Fibroblast of pulmonary artery (primary cell): Measurements from ENCODE around the gene SGSM2.
A peak's percentile ranks its signal among the peaks of the same experiment; 100 is the strongest.

Experiments
- DNase-seq: peaks from one replicate; pipeline ENCODE4 v3.0.0-alpha.2; 2010; ENCODE audit warnings: low read depth
- H3K4me3 ChIP-seq: replicated peaks from 2 replicates; pipeline ENCODE4 v1.5.1; 2011; ENCODE audit warnings: low read depth, mild to moderate bottlenecking, control low read depth, low read length, moderate library complexity
- CTCF ChIP-seq: IDR thresholded peaks from 2 replicates; pipeline ENCODE4 v1.5.1; 2011; ENCODE audit warnings: mild to moderate bottlenecking, control low read depth, low read length, inconsistent platforms; ENCODE audit errors: missing control alignments

Gene SGSM2, protein sequence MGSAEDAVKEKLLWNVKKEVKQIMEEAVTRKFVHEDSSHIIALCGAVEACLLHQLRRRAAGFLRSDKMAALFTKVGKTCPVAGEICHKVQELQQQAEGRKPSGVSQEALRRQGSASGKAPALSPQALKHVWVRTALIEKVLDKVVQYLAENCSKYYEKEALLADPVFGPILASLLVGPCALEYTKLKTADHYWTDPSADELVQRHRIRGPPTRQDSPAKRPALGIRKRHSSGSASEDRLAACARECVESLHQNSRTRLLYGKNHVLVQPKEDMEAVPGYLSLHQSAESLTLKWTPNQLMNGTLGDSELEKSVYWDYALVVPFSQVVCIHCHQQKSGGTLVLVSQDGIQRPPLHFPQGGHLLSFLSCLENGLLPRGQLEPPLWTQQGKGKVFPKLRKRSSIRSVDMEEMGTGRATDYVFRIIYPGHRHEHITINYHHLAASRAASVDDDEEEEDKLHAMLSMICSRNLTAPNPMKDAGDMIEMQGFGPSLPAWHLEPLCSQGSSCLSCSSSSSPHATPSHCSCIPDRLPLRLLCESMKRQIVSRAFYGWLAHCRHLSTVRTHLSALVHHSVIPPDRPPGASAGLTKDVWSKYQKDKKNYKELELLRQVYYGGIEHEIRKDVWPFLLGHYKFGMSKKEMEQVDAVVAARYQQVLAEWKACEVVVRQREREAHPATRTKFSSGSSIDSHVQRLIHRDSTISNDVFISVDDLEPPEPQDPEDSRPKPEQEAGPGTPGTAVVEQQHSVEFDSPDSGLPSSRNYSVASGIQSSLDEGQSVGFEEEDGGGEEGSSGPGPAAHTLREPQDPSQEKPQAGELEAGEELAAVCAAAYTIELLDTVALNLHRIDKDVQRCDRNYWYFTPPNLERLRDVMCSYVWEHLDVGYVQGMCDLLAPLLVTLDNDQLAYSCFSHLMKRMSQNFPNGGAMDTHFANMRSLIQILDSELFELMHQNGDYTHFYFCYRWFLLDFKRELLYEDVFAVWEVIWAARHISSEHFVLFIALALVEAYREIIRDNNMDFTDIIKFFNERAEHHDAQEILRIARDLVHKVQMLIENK

DNA sequence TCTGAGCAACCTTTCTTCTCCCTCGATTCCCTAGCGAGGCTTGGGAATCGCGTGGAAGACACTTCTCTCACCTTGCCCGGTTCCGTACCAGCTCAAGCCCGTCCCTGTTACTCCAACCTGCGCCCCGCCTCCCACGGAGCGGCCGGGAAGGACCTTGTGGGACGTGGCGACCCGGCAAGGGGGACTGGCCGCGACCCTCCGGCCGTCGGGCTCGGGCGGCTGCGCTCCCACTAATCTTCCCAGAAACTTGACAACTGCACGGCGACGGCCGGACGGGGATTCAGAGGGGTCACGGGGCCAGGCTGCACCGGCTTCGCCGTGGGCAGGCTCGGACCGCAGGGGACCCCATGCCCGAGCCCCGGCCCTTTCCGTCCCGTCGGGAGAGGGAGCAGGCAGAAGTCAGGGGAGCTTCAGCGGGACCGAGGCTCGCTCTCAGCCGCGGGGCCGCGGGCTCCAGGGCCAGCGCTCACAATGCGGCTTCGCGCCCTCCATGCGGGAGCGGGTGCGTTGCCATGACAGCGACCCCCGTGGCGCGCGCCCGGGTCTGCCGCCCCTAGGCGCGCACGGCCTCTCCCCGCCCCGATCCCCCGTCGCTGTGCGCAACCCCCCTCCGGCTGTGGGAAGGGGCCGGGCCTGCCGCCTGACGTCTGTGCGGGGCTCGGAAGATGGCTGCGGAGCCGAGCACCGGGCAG, at the start of gene SGSM2:
Gene SGSM2 (plus strand): TSS at position 650 of the 692 bp plus-strand sequence. CDS start 188 bp downstream, outside the sequence.
- peak; percentile 45 for DNase-seq
- H3K4me3 ChIP-seq: peak within 1 kb of the TSS; percentile 95
- no peak for TF ChIP-seq CTCF

- no peak for DNase-seq
- TF ChIP-seq CTCF: no peak
Observed at GRCh38 chr17:2289878-2290478, 47.3 kb upstream of the SGSM2 start.

DNA sequence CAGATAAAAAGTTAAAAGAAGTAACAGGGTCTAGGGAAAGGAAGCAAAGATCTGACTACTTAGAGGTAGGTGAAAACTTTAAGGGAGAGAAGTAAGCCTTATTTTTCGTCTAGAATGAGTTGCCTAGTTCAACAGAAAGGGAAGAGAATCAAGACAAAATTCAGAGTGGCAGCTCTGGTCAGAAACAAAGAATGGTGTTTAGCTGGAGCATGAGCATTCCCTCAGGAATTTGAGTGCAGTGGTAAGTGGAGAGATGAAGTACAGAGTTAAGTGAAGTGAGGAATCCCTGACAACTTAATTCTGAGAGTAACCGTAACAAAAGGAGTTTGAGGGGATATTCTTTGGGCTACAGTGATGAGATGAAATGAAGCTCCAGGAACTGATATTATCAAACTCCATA, 45.2 kb upstream of the SGSM2 start:
- no peak for TF ChIP-seq CTCF
- no peak overlapping the region for H3K4me3 ChIP-seq
- no peak for DNase-seq

More at GRCh38 chr17:2289878-2290478, 47.3 kb upstream of the SGSM2 start:
- H3K4me3 ChIP-seq: no peak overlapping the region

GRCh38 chr17:2295575-2295974, 41.7 kb upstream of the SGSM2 start:
- no peak for TF ChIP-seq CTCF
- no peak for DNase-seq
- H3K4me3 ChIP-seq: no peak overlapping the region

DNA sequence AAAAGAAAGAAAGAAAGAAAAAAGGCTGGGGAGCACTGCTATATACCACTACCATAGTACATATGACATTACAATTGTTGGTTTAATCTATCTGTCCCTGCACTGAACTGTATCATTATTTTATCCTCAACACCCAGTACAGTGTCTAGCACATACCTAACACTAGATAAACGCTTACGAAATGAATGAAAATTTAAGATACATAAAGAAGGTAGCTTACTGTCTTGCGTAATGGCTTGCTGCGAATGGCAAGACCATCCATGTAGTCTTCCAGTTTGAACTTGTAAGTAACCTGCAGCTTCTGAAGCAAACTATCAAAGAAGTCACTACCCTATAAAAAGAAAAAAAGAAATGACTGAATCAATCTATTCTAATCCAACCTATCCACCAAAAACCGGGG, 40.3 kb upstream of the SGSM2 start:
- H3K4me3 ChIP-seq: no peak overlapping the region
- no peak for DNase-seq
- TF ChIP-seq CTCF: no peak

GRCh38 chr17:2299136-2299535, 38.2 kb upstream of the SGSM2 start:
- H3K4me3 ChIP-seq: no peak overlapping the region
- no peak for TF ChIP-seq CTCF
- no peak for DNase-seq
